ENCODE data around the gene SF3B5. TPM values are rescaled to one million over a fixed set of nuclear protein-coding genes. Genes with fewer than 3 reads are reported as not detected.

The SF3B5 gene
- polyA plus RNA-seq, 1 donor (not counting 4 experiments of a cell fraction or from before 2014, with no cell fraction given): 199 TPM

- Histone ChIP-seq H3K9me3 (ENCODE audit: control insufficient read depth, low read depth, low read length) (no peaks in the 10 kb centered on the region), H3K27ac (ENCODE audit: control insufficient read depth, insufficient read depth, low read length) (no peak overlapping the region), H4K20me1 (ENCODE audit: control insufficient read depth, extremely low read depth, insufficient read depth, low read length) (no peaks in the 10 kb centered on the region), H3K79me2 (ENCODE audit: control insufficient read depth, insufficient read depth, low read length) (no peaks in the 10 kb centered on the region), H3K36me3 (ENCODE audit: control insufficient read depth in 2 of 2, extremely low read depth in 1 of 2, insufficient read depth in 2 of 2, low read length in 2 of 2) (no peaks in the 10 kb centered on the region), H3K4me3 (ENCODE audit: control insufficient read depth in 2 of 3, extremely low read depth in 1 of 3, insufficient read depth in 2 of 3, low read depth in 1 of 3, low read length in 3 of 3) (no peak overlapping the region), H3K27me3 (ENCODE audit: control insufficient read depth, extremely low read depth, insufficient read depth, low read length) (no peaks in the 10 kb centered on the region), H2AFZ (ENCODE audit: control insufficient read depth, low read length) (no peak overlapping the region), H3K4me2 (ENCODE audit: control insufficient read depth, extremely low read depth, insufficient read depth, low read depth, low read length) (no peak overlapping the region), H3K9ac (ENCODE audit: control insufficient read depth, extremely low read depth, insufficient read depth, low read length) (no peak overlapping the region), H3K4me1 (ENCODE audit: control insufficient read depth, extremely low read depth, insufficient read depth, low read length) (no peaks in the 10 kb centered on the region), H3K9me1 (ENCODE audit: control insufficient read depth, extremely low read depth, insufficient read depth, low read length) (no peaks in the 10 kb centered on the region)
- dilution Hi-C loops (cut with MboI; ENCODE audit: extremely low pct_ligation_motif_present, low sequenced_read_pairs): no loop called here
- TF ChIP-seq CTCF (optimal IDR thresholded peaks at IDR 0.05 in 1 of 3, IDR thresholded peaks at IDR 0.05 in 1 of 3, conservative IDR thresholded peaks at IDR 0.05 in 1 of 3; ENCODE audit: extremely low read depth in 1 of 3, insufficient read depth in 2 of 3, low read length in 3 of 3) (no peak), EZH2 (IDR thresholded peaks at IDR 0.05; ENCODE audit: low read length) (no peak)
- DNase-seq (ENCODE audit: low read depth, low spot score) (no peak), FAIRE-seq (no peak)
These were observed 19.8 kb upstream of the SF3B5 start for GRCh38 chr6:144115219-144115618.

- Histone ChIP-seq H3K36me3 (ENCODE audit: control insufficient read depth in 2 of 2, extremely low read depth in 1 of 2, insufficient read depth in 2 of 2, low read length in 2 of 2) (no peaks in the 10 kb centered on the region), H2AFZ (ENCODE audit: control insufficient read depth, low read length) (no peak overlapping the region), H3K9ac (ENCODE audit: control insufficient read depth, extremely low read depth, insufficient read depth, low read length) (no peak overlapping the region), H3K4me2 (ENCODE audit: control insufficient read depth, extremely low read depth, insufficient read depth, low read depth, low read length) (no peak overlapping the region), H3K9me3 (ENCODE audit: control insufficient read depth, low read depth, low read length) (no peaks in the 10 kb centered on the region), H3K27me3 (ENCODE audit: control insufficient read depth, extremely low read depth, insufficient read depth, low read length) (no peaks in the 10 kb centered on the region), H3K4me3 (ENCODE audit: control insufficient read depth in 2 of 3, extremely low read depth in 1 of 3, insufficient read depth in 2 of 3, low read depth in 1 of 3, low read length in 3 of 3) (no peak overlapping the region), H3K27ac (ENCODE audit: control insufficient read depth, insufficient read depth, low read length) (no peak overlapping the region), H3K79me2 (ENCODE audit: control insufficient read depth, insufficient read depth, low read length) (no peaks in the 10 kb centered on the region), H4K20me1 (ENCODE audit: control insufficient read depth, extremely low read depth, insufficient read depth, low read length) (no peaks in the 10 kb centered on the region), H3K4me1 (ENCODE audit: control insufficient read depth, extremely low read depth, insufficient read depth, low read length) (no peaks in the 10 kb centered on the region), H3K9me1 (ENCODE audit: control insufficient read depth, extremely low read depth, insufficient read depth, low read length) (no peaks in the 10 kb centered on the region)
- no peak for TF ChIP-seq CTCF (optimal IDR thresholded peaks at IDR 0.05 in 1 of 3, IDR thresholded peaks at IDR 0.05 in 1 of 3, conservative IDR thresholded peaks at IDR 0.05 in 1 of 3; ENCODE audit: extremely low read depth in 1 of 3, insufficient read depth in 2 of 3, low read length in 3 of 3)
- no peak for TF ChIP-seq EZH2 (IDR thresholded peaks at IDR 0.05; ENCODE audit: low read length)
- DNase-seq (ENCODE audit: low read depth, low spot score): no peak
- dilution Hi-C loops (cut with MboI; ENCODE audit: extremely low pct_ligation_motif_present, low sequenced_read_pairs): no loop called here
- FAIRE-seq: no peak
These were observed 18.0 kb upstream of the SF3B5 start for GRCh38 chr6:144113366-144113765.

Data from keratinocyte (primary cell).